ENCODE results near the gene MTR. TPM values are rescaled to one million over a fixed set of nuclear protein-coding genes. Genes with fewer than 3 reads are reported as not detected.
"Not testable (repeated sequence)": the region's sequence is repeated elsewhere in the genome, so short reads cannot be mapped to it uniquely, and the experiment has no call there.

Gene MTR
- polyA plus RNA-seq, 1 donor, result 19.7 TPM

GRCh38 chr1:236904892-236905741, 110.0 kb downstream of the MTR start:
- DNase-seq (ENCODE audit: low read depth), result no peak

GRCh38 chr1:236907205-236907604, 112.1 kb downstream of the MTR start:
- no peak for DNase-seq (ENCODE audit: low read depth)

- no peak for DNase-seq (ENCODE audit: low read depth)
Measured at GRCh38 chr1:236908669-236909068, 113.6 kb downstream of the MTR start.

DNA sequence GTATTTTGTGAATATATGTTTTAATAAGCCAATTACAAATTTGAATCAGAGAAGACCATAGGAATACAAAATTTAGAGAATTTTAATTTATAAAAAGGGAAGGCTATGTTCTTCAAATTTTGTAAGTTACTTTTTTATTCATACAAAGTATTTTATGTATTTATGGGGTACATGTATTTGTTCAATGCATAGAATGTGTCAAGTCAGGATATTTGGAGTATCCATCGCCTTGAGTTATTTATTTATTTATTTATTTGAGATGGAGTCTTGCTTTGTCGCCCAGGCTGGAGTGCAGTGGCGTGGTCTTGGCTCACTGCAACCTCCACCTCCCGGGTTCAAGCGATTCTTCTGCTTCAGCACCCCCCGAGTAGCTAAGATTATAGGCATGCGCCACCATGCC, 116.0 kb downstream of the MTR start:
- not testable (repeated sequence) for DNase-seq (ENCODE audit: low read depth)

- DNase-seq (ENCODE audit: low read depth), result no peak
Measured at GRCh38 chr1:236913371-236914037, 118.4 kb downstream of the MTR start.

DNA sequence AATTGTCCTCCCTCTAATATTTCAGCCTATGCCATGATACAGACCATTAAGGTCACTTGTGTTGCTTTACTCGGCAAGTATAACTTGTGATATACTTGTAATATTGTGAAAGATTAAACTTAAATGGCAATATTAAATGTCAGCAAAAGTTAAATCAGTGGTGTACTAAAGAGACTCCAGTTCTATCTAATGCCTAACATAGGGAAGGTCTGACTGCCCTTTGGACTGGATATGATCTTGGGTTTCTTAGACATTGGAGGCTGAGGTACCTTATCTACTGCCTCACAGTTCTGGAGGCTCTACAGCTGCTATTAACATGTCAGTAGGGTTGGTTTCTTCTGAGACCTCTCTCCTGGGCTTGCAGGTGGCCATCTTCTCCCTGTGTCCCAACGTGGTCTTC, 119.3 kb downstream of the MTR start:
- no peak for DNase-seq (ENCODE audit: low read depth)

- no peak for DNase-seq (ENCODE audit: low read depth)
Measured at GRCh38 chr1:236916131-236916800, 121.2 kb downstream of the MTR start.

DNA sequence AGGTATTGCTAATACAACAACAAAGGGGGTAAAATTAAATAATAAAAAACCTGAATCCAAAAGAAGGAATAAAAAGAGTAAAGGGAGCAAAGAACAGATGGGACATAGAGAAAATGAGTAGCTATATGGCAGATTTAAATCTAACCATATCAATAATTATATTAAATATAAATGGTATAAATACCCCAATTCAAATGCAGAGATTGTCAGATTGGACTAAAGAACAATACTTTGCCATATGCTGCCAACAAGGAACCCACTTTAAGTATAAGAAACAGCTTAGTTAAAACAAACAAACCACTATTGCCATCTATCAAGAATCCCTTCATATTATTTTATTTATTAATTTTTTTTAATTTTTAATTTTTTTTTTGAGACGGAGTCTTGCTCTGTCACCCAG, 122.4 kb downstream of the MTR start:
- DNase-seq (ENCODE audit: low read depth), result no peak

DNA sequence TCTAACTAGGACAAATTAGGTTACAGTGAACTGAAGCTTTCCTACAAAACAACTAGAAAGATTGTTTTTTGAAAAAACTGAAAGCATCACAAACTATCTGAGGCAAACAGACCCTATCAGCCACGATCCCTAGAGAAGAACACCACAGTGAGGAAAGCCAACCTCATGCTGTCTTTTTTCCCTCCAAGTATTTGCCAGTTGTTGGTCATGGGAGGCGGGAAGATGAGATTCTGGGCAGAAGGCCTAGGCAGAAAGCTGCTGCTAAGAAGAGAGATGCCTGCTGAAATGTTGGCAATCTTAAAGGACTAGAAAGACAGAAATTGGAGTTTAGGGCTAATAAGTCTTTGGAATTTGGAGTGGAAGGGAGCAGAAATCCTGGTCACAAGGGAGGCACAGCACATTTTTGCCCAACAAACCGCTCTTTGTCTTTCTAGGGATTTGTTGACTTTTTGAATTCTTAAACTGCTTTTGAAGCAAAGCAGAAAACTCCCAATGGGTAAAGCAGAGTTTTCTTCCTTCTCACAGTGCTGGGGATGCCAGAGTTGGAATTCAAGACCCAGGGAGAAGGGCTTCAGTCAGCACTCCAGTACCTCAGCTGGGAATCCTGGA, 125.3 kb downstream of the MTR start:
- no peak for DNase-seq (ENCODE audit: low read depth)

DNA sequence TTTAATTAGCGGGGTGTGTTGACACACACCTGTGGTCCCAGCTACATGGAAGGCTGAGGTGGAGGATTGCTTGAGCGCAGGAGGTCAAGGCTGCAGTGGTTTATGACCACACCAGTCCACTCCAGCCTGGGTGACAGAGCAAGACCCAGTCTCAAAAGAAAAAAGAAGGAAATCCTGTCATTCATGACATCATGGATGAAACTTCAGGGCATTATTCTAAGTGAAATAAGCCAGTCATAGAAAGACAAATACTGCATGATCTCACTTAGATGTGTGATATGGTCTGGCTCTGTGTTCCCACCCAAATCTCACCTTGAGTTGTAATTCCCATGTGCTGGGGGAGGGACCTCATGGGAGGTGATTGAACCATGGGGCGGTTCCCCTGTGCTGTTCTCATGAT, 126.5 kb downstream of the MTR start:
- DNase-seq (ENCODE audit: low read depth), result no peak

- DNase-seq (ENCODE audit: low read depth), result no peak
Measured at GRCh38 chr1:236922190-236922589, 127.1 kb downstream of the MTR start.

GRCh38 chr1:236925386-236925785, 130.3 kb downstream of the MTR start:
- DNase-seq (ENCODE audit: low read depth), result no peak

DNA sequence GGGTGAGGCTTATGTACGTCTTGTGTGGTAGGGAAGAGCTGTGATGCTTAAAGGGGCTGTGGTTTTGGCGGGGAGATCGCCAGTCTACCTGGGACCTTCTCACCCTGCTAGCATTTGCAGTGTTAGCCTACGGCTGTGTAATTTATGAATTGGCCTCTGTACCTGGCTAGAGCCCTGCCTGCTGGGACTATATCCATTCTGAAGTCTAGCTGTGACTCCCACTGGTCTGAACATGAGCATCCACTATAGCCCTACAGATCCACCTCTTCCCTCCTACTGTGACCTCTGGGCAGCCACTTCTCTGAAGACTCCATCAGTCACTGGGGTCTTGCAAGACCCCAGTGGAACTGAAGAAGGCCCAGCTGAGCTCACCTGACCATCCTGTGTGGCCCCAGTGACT, 135.4 kb downstream of the MTR start:
- DNase-seq (ENCODE audit: low read depth), result no peak

- DNase-seq (ENCODE audit: low read depth), result no peak
Measured at GRCh38 chr1:236938760-236939159, 143.7 kb downstream of the MTR start.

DNA sequence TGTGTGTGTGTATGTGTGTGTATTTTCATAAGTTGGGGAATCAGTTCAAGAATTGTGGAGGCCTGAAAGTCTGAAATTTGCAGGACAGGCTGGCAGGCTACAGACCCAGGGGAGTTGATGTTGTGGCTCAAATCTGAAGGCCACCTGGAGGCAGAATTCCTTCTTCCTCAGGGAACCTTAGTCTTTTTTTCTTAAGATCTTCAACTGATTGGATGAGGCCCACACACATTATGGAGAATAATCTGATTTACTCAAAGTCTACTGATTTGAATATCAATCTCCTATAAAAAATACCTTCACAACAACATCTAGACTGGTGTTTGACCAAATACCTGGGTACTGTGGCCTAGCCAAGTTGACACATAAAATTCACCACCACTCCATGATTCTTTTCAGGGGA, 147.3 kb downstream of the MTR start:
- DNase-seq (ENCODE audit: low read depth), result no peak

- DNase-seq (ENCODE audit: low read depth), result no peak
Measured at GRCh38 chr1:236944556-236944955, 149.5 kb downstream of the MTR start.

GRCh38 chr1:236945002-236945401, 149.9 kb downstream of the MTR start:
- DNase-seq (ENCODE audit: low read depth), result no peak

- no peak for DNase-seq (ENCODE audit: low read depth)
Measured at GRCh38 chr1:236947794-236948193, 152.7 kb downstream of the MTR start.

GRCh38 chr1:236948381-236948780, 153.3 kb downstream of the MTR start:
- no peak for DNase-seq (ENCODE audit: low read depth)

- DNase-seq (ENCODE audit: low read depth), result no peak
Measured at GRCh38 chr1:236948996-236949395, 153.9 kb downstream of the MTR start.

DNA sequence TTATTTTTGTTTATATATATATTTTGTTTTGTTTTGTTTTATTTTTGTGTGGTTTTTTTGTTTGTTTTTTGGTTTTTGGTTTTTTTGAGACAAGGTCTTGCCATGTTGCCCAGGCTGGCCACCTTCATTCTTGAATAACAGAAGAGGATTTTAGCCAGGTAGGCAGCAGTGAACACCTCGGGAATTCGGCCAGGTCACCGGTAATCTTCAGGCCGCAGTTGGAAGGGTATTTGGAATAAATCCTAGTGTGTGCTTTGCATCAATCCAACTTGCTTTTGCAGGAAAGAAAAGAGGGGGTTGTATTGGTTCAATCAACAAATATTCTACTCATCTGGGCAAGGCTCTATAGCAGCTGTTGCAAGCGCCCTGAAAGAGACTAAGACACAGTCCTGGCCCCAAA, 155.3 kb downstream of the MTR start:
- no peak for DNase-seq (ENCODE audit: low read depth)

- no peak for DNase-seq (ENCODE audit: low read depth)
Measured at GRCh38 chr1:236951672-236952071, 156.6 kb downstream of the MTR start.
